HG02571 (cell line): ENCODE data around the gene FAM13A.

Experiments used
- ATAC-seq: cut with Tn5 transposase; IDR thresholded peaks from one replicate; pipeline ENCODE4 v1.9.1; 2021; ENCODE audit warnings: mild to moderate bottlenecking, moderate library complexity; ENCODE audit not compliant: unreplicated experiment

FAM13A gene

GRCh38 chr4:88818631-88819470 is 238.1 kb downstream of the FAM13A start:
- no peak for ATAC-seq

GRCh38 chr4:88817740-88818139 is 239.2 kb downstream of the FAM13A start:
- ATAC-seq = no peak

GRCh38 chr4:88816360-88816759 is 240.6 kb downstream of the FAM13A start:
- ATAC-seq = no peak

- no peak for ATAC-seq
These were observed 242.9 kb downstream of the FAM13A start for GRCh38 chr4:88814043-88814617.

GRCh38 chr4:88813013-88813412 is 244.0 kb downstream of the FAM13A start:
- no peak for ATAC-seq

- no peak for ATAC-seq
These were observed 244.6 kb downstream of the FAM13A start for GRCh38 chr4:88812420-88812819.

GRCh38 chr4:88811904-88812303 is 245.1 kb downstream of the FAM13A start:
- ATAC-seq = no peak

- no peak for ATAC-seq
These were observed 246.7 kb downstream of the FAM13A start for GRCh38 chr4:88810325-88810724.

- no peak for ATAC-seq
These were observed 247.3 kb downstream of the FAM13A start for GRCh38 chr4:88809576-88810219.

- ATAC-seq = no peak
These were observed 247.9 kb downstream of the FAM13A start for GRCh38 chr4:88809101-88809500.

GRCh38 chr4:88807499-88807898 is 249.5 kb downstream of the FAM13A start:
- no peak for ATAC-seq

GRCh38 chr4:88804234-88804633 is 252.8 kb downstream of the FAM13A start:
- no peak for ATAC-seq

- ATAC-seq = peak; percentile 66
These were observed 253.3 kb downstream of the FAM13A start for GRCh38 chr4:88803600-88804096.

- no peak for ATAC-seq
These were observed 254.2 kb downstream of the FAM13A start for GRCh38 chr4:88802585-88803286.

- no peak for ATAC-seq
These were observed 254.8 kb downstream of the FAM13A start for GRCh38 chr4:88802138-88802537.

- ATAC-seq = peak; percentile 55
These were observed 257.1 kb downstream of the FAM13A start for GRCh38 chr4:88799900-88800299.

GRCh38 chr4:88797725-88798124 is 259.3 kb downstream of the FAM13A start:
- ATAC-seq = no peak

- ATAC-seq = no peak
These were observed 260.4 kb downstream of the FAM13A start for GRCh38 chr4:88796545-88796944.

GRCh38 chr4:88794952-88795351 is 262.0 kb downstream of the FAM13A start:
- ATAC-seq = no peak

GRCh38 chr4:88794087-88794690 is 262.8 kb downstream of the FAM13A start:
- ATAC-seq = no peak

GRCh38 chr4:88793475-88793874 is 263.5 kb downstream of the FAM13A start:
- ATAC-seq = no peak
